C4-2B (cell line): ENCODE results near the gene INTS6L.

Source experiments
- CTCF ChIP-seq: fragments of 450-650 bp; conservative IDR thresholded peaks from 2 replicates; pipeline ENCODE4 v1.5.1; 2017; ENCODE audit warnings: mild to moderate bottlenecking
- ZFX ChIP-seq: fragments of 450-650 bp; IDR thresholded peaks from 2 replicates; pipeline ENCODE4 v1.6.1; 2017

GRCh38 chrX:135513130-135513515 is 7.3 kb upstream of the INTS6L start:
- TF ChIP-seq CTCF = no peak
- TF ChIP-seq ZFX = no peak
